ENCODE data around the gene PPP2R2C.

Gene PPP2R2C

GRCh38 chr4:6469144-6469543 is 3.3 kb downstream of the PPP2R2C start:
- DNase-seq (ENCODE audit: low read depth): no peak

DNA sequence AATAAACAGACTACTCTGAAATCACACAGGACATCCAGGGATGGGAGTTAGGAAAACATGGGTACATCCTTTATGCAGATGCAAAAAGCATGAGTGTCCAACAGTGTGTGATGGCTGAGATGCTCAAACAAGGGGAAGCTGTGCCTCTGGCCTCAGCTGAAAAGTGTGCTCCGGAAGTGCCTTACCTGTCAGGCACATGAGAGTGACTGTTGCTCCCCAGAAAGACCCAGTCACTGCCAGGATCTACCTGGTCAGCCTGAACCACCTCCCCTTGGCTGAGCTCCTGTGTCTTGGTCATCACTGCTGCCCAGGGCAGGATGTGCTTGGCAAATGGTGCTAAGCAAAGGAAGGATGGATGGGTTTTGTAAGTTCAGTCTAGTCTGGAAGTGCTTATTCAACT is 4.0 kb downstream of the PPP2R2C start:
- DNase-seq (ENCODE audit: low read depth): no peak

GRCh38 chr4:6467600-6467999 is 4.8 kb downstream of the PPP2R2C start:
- no peak for DNase-seq (ENCODE audit: low read depth)

DNA sequence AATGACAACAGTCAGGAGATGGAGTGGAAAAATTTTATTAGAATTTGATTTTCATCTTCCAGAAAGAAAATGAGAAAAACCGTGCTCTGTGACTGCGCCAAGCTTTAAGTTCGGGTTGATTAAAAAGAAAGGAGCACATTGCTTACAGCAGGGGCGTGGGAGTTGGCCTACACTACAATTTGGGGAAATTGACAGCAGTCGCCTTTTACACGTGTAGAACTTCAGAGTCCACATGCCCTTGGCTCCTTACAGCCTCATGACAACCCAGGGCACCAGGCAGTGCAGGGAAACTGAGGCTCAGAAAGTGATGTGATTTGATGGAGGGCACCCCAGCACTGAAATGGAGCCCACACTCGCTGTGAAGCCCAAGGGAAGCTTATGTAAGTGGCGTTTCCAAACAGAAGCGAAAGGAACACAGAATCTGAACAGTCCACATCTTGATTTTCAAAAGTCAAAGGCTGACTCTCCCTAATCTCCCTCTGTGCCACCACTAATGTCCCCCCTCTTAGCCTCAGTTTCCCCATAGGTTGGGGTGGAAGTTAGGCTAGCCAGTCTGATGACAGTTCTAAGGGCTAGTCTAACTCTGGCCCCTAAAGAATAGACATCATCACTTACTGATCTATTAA is 5.5 kb downstream of the PPP2R2C start:
- DNase-seq (ENCODE audit: low read depth): no peak

DNA sequence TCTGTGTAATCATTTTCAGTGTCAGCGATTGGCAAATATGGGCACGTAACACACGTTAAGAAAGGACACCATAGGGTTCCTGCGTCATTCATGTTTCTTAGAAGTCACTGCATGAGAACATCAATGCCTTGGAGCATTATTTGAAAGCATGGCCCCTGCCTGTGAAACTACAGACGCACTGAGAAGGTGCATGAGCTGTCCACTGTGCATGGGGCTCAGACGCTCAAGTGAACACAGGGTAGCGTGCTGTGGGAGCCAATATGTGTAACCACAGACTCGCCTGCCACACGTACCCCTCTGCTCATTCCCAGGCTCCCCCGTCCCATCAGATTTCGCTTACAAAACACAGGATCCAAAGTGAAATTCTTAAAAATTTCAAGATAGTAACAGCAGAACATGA is 6.5 kb downstream of the PPP2R2C start:
- no peak for DNase-seq (ENCODE audit: low read depth)

DNA sequence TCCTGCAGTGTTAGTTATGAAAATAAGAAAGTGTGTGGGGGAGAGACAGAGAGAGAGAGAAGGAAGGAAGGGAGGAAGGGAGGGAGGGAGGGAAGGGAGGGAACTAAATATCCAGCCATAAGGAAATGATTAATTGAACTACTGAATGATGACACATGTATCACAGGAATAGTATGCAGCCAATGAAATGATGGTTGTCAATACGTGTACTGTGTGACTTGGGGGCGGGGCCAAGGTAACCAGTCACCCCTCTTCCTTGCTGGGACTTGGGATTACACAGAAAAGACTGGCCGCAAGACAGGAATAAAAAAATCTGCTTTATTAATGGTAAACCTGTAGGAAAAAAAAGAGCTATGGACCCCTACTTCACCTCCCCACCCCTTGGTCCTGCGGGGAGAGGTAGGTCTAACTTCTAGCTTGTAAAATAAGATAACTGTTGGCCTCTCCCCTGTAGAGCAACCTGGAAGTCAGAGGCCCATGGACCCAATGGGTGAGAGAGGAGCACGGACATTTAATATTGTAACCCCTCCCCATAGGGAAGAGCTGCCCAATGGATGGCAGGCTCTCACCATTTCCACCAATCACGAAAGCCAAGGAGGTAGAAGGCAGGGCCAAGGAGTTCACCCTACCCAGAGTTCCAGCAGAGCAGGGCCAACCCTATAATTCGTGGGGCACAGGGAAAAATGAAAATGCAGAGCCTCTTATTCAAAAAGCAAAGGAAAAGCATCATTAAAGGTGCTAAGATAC is 7.4 kb downstream of the PPP2R2C start:
- DNase-seq (ENCODE audit: low read depth): no peak

GRCh38 chr4:6463311-6464289 is 8.8 kb downstream of the PPP2R2C start:
- no peak for DNase-seq (ENCODE audit: low read depth)

GRCh38 chr4:6461301-6462165 is 10.9 kb downstream of the PPP2R2C start:
- no peak for DNase-seq (ENCODE audit: low read depth)

GRCh38 chr4:6460876-6461275 is 11.5 kb downstream of the PPP2R2C start:
- DNase-seq (ENCODE audit: low read depth): no peak

- no peak for DNase-seq (ENCODE audit: low read depth)
Observed at GRCh38 chr4:6458528-6458927, 13.9 kb downstream of the PPP2R2C start.

DNA sequence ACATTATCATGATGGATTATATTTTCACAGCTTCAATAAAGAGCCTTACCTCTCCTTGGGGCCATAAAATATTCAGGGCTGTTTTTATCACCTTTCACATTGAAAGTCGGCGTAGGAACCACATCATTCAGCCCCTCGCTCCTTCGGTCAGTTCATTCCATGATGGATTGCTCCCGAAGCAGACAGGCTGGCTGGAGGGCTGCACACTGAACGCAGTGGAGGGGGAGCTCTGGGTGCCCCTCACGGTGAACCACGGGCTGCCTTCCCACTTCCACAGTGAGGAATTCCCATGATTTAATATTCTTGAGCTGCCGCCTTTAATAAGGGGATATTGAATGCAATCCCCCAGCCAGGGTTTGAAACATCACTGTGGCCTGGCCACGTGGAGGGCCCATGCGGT is 16.0 kb downstream of the PPP2R2C start:
- no peak for DNase-seq (ENCODE audit: low read depth)

DNA sequence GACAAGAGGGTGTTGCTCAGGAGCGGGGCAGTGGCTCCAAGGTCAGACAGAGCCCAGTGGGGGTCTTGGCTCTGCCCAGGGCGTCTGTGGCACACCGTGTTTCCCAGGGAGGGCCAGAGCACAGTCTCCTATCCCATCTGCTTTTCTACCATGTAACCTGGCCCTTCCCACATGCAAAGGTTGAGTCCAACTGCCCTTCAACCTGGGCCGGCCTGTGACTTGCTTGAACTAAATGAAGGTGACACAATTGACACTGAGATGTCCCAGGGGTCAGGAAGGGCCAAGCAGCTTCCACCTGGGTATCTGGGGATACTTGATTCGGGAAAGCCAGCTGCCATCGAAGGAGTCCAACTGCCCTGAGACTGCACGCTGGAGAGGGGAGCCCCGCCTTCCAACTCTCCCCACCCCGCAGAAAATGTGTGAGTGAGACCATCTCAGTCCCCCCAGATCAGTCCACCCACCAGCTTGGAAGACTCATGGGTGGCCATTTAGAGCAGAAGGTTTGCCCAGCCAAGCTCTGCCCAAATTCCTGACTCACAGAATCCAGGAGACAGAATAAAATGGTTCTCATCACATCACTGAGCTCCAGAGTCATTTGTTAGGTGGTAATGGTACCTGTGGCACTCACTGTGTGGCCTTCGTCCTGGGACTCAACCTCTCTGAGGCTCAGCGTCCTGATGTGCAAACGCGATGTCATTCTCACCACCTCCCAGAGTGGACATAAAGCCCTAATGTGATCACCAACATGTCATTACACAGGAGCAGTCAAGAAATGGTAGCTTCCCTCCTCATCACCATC is 18.1 kb downstream of the PPP2R2C start:
- DNase-seq (ENCODE audit: low read depth): no peak

DNA sequence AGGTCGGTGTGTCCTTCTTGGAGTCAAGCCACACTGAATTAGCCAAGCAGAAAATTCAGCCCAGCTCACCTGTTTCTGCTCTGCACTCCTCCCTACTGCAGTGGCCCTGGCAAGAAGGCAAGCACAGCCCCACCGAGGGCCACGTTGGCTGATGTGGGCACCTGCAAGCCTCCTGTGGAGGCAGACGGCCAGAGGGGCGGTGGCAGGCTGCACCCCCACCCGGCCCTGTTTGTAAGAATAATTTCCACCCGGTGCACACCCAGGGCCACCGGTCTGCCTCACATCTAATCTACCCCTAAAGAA is 18.8 kb downstream of the PPP2R2C start:
- no peak for DNase-seq (ENCODE audit: low read depth)

- DNase-seq (ENCODE audit: low read depth): no peak
Observed at GRCh38 chr4:6452897-6453687, 19.3 kb downstream of the PPP2R2C start.

- no peak for DNase-seq (ENCODE audit: low read depth)
Observed at GRCh38 chr4:6452116-6452896, 20.1 kb downstream of the PPP2R2C start.

DNA sequence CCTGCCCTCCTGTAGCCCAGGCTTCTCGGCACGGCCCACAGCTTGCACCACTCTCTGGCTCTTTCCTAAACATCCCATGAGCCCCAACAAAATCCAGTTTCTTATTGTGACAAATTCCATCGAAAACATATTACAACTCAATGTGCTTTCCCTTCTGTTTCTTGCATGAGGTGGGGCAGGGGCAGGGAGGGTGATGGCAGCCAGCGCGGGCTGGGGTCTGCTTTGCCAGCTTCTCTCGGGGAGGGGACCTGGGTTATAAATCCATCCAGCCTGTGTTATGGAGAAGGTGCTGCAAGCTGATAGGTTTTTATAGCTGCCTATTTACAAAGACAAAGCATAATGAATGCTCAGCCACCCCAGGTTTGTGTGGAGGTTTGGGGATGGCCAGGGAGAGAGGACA is 21.1 kb downstream of the PPP2R2C start:
- no peak for DNase-seq (ENCODE audit: low read depth)

- no peak for DNase-seq (ENCODE audit: low read depth)
Observed at GRCh38 chr4:6450709-6451108, 21.7 kb downstream of the PPP2R2C start.

GRCh38 chr4:6449746-6450369 is 22.6 kb downstream of the PPP2R2C start:
- no peak for DNase-seq (ENCODE audit: low read depth)

DNA sequence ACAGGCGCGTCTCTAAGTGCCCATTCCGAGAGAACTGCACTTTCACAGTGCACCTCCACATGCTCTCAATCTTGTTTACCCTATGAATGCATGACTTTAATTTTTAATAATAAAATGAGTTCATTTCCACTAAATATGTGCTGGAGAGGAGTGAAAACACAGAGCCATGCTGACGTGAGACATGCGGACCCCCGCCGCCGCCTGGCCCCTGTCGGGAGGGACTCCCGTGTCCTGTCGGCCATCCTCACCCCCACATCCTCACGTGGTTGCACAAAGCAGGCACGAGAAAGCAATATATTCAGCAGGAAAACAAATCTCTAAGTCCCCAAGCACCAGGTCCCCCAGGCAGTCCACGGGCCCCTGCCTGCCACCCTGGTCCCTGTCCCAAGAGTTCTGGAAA is 23.1 kb downstream of the PPP2R2C start:
- no peak for DNase-seq (ENCODE audit: low read depth)
